OCI-LY3 (cell line): ENCODE data around the gene CST7.

Experiments
- H2AFZ ChIP-seq: fragments of 200-600, 300-600 bp; shearing (Covaris generic); 2 replicates; pipeline ENCODE4 v1.6.0; 2014; ENCODE audit warnings: antibody characterized with exemption, low read depth, low read length
- H3K27ac ChIP-seq: fragments of 200-600, 300-600 bp; sonication (generic); 2 replicates; pipeline ENCODE4 v1.5.1; 2014; ENCODE audit warnings: mild to moderate bottlenecking, low read length, moderate library complexity, mixed read lengths
- H3K27me3 ChIP-seq: fragments of 200-600, 300-600 bp; sonication (generic); 2 replicates; pipeline ENCODE4 v1.6.1; 2014; ENCODE audit warnings: low read depth, low read length, mixed read lengths
- H3K36me3 ChIP-seq: fragments of 200-600, 300-600 bp; sonication (generic); replicated peaks from 2 replicates; pipeline ENCODE3; 2014; ENCODE audit warnings: low read depth, low read length, mixed read lengths
- H3K4me1 ChIP-seq: fragments of 300-600, 200-600 bp; sonication (generic); 2 replicates; pipeline ENCODE4 v1.6.1; 2014; ENCODE audit warnings: low read length, mixed read lengths
- H3K4me2 ChIP-seq: fragments of 200-600, 300-600 bp; sonication (generic); 2 replicates; pipeline ENCODE4 v1.6.1; 2014; ENCODE audit warnings: low read length, mixed read lengths
- H3K4me3 ChIP-seq: fragments of 300-600, 200-600 bp; sonication (generic); 2 replicates; pipeline ENCODE4 v1.5.1; 2014; ENCODE audit warnings: antibody characterized with exemption, mild to moderate bottlenecking, low read length, moderate library complexity
- H3K79me2 ChIP-seq: fragments of 300-600, 200-600 bp; shearing (Covaris generic); 2 replicates; pipeline ENCODE4 v1.6.1; 2014; ENCODE audit warnings: mild to moderate bottlenecking, low read length, mixed read lengths
- H3K9ac ChIP-seq: fragments of 300-600, 200-600 bp; shearing (Covaris generic); 2 replicates; pipeline ENCODE4 v1.6.0; 2014; ENCODE audit warnings: mild to moderate bottlenecking, low read length, moderate library complexity
- H3K9me3 ChIP-seq: fragments of 200-600, 300-600 bp; shearing (Covaris generic); 2 replicates; pipeline ENCODE4 v1.6.1; 2014; ENCODE audit warnings: low read length, mixed read lengths; ENCODE audit not compliant: insufficient read depth
- H4K20me1 ChIP-seq: fragments of 200-600, 300-600 bp; sonication (generic); 2 replicates; pipeline ENCODE4 v1.6.1; 2016; ENCODE audit warnings: low read length, mixed read lengths; ENCODE audit not compliant: insufficient read depth
- CTCF ChIP-seq: fragments of 200-600, 300-600 bp; sonication (generic); IDR thresholded peaks from 2 replicates; pipeline ENCODE4 v1.5.1; 2014; ENCODE audit warnings: antibody characterized with exemption, low read length, low read depth
- EZH2phosphoT487 ChIP-seq: fragments of 200-600 bp; shearing (Covaris generic); IDR thresholded peaks from 2 replicates; pipeline ENCODE4 v1.6.1; 2018; ENCODE audit warnings: antibody characterized with exemption, mixed run types, low read depth

Gene CST7

GRCh38 chr20:25007491-25008305 lies 58.6 kb downstream of the CST7 start:
- H3K4me3 ChIP-seq, result no peak overlapping the region
- no peaks in the 10 kb centered on the region; the same call in 1 of the 2 replicates for H4K20me1 ChIP-seq
- no peaks in the 10 kb centered on the region; the same call in 1 of the 2 replicates for H3K9me3 ChIP-seq
- H3K9ac ChIP-seq, result no peak overlapping the region
- H3K27me3 ChIP-seq, result no peaks in the 10 kb centered on the region
- H3K36me3 ChIP-seq, result no peaks in the 10 kb centered on the region
- H3K27ac ChIP-seq, result no peak overlapping the region
- no peaks in the 10 kb centered on the region for H3K4me1 ChIP-seq
- H2AFZ ChIP-seq, result no peak overlapping the region
- H3K79me2 ChIP-seq, result no peaks in the 10 kb centered on the region
- TF ChIP-seq EZH2phosphoT487 (no peak), CTCF (no peak)
- H3K4me2 ChIP-seq, result no peak overlapping the region

GRCh38 chr20:25008388-25009217 lies 59.5 kb downstream of the CST7 start:
- Histone ChIP-seq H3K27ac (no peak overlapping the region), H3K9ac (no peak overlapping the region), H3K4me3 (no peak overlapping the region), H2AFZ (no peak overlapping the region), H3K27me3 (no peaks in the 10 kb centered on the region), H3K4me2 (no peak overlapping the region), H3K4me1 (no peaks in the 10 kb centered on the region), H4K20me1 (no peaks in the 10 kb centered on the region; the same call in 1 of the 2 replicates), H3K36me3 (no peaks in the 10 kb centered on the region), H3K79me2 (no peaks in the 10 kb centered on the region), H3K9me3 (no peaks in the 10 kb centered on the region)
- TF ChIP-seq EZH2phosphoT487, result no peak
